Measurements from ENCODE around the gene ZNF76.

ZNF76 gene

DNA sequence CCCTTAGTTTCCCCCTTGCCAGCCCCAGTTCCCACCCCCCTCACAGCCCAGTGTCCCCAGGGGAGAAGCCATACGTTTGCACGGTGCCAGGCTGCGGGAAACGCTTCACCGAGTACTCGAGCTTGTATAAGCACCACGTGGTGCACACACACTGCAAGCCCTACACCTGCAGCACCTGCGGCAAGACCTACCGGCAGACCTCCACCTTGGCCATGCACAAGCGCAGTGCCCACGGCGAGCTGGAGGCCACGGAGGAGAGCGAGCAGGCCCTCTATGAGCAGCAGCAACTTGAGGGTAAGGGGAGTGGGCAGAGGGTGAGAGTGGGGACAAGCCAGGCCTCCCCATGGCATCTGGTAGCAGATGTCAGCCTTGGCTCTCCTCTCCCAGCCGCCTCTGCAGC is 33.0 kb downstream of the ZNF76 start:
- CTCF ChIA-PET: interaction anchor here (1.0 to 8.6 kb wide), 11 partner anchors 9 to 444 kb away, joined by 3 to 113 read pairs (median 7); partner anchors contain the start of genes FANCE and RPL10A
- no peaks in the 10 kb centered on the region for H3K27me3 Mint-ChIP-seq
- H3K9me3 Mint-ChIP-seq: no peaks in the 10 kb centered on the region
- H3K4me3 Mint-ChIP-seq: no peak overlapping the region
- H3K27ac Mint-ChIP-seq: no peak overlapping the region
- peaks cover 12% of the 10 kb centered on the region for H3K4me1 Mint-ChIP-seq
- DNase-seq: no peak
- H3K36me3 Mint-ChIP-seq: peaks cover 29% of the 10 kb centered on the region

DNA sequence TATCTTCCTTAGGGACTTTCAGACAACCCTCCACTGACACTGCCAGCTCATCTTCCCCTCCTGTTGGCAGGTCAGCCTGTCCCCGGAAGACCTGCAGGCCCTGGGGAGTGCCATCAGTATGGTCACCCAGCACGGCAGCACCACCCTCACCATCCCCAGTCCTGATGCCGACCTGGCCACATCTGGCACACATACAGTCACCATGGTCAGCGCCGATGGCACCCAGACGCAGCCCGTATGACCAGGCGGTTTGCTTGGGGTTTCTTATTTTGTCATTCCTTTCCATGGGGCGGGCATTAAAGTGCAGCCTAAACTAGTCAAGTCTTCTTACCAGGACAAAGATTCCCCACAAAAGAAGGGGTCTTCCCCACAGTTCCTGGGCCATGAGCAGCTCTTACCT is 34.1 kb downstream of the ZNF76 start:
- Mint-ChIP-seq H3K36me3 (peaks cover 25% of the 10 kb centered on the region), H3K9me3 (no peaks in the 10 kb centered on the region), H3K27me3 (no peaks in the 10 kb centered on the region), H3K4me3 (no peak overlapping the region), H3K4me1 (peaks cover 14% of the 10 kb centered on the region), H3K27ac (no peak overlapping the region)
- CTCF ChIA-PET: interaction anchor here (0.5 to 8.6 kb wide), 20 partner anchors 10 to 444 kb away, joined by 3 to 113 read pairs (median 4); partner anchors contain the start of genes FANCE, PPARD and RPL10A
- no peak for DNase-seq

DNA sequence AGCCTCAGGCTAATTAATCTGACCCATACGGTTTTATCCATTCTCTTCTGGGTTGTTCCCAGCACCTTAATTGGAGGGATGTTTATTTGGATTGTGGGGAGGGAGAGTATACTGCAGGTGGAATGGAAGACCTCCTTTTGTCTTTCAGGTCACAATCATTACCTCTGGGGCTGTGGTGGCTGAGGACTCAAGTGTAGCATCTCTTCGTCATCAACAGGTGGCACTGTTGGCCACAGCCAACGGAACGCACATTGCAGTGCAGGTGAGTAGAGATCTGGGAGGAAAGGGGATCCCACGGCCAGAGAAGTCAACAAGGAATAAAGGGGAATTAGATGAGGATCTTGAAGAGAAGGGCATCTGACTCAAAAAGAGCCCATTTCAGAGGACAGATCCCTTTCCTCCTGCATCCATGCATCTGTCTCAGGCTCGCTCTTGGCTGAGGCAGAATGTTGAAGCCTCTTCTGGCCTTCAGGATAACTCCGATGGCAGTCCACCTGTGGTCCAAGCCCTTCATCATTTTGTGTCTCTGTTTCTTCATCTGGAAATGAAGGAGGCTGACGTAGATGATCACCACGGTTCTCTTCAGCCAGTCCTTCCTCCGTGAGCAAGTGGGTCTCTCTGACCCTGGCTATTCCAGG is 34.9 kb downstream of the ZNF76 start:
- DNase-seq: peak; percentile 68

DNA sequence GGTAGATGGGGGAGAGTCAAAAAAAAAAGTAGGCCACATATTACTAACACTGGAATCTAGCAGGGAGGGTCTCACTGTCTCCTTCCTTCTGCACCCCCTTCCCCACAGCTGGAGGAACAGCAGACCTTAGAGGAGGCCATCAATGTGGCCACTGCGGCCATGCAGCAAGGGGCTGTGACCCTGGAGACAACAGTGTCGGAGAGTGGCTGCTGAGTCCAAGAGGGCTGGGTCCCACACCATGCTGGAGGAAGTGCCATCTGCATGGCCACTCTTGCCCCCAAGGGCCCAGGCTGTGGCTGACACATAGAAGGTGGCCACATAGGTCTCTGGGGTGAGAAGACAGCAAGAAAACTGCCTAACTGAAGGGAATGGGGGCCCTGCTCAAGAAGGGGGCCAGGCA is 35.5 kb downstream of the ZNF76 start:
- no peak for DNase-seq
- Mint-ChIP-seq H3K27ac (no peak overlapping the region), H3K4me1 (peaks cover 26% of the 10 kb centered on the region), H3K27me3 (no peaks in the 10 kb centered on the region), H3K9me3 (no peaks in the 10 kb centered on the region), H3K36me3 (peaks cover 36% of the 10 kb centered on the region), H3K4me3 (no peak overlapping the region)
- CTCF ChIA-PET: interaction anchor here (1.1 to 8.6 kb wide), 7 partner anchors 15 to 257 kb away, joined by 3 to 174 read pairs (median 57); partner anchors contain the start of genes FANCE, PPARD and RPL10A

More for the DNA sequence above, 34.9 kb downstream of the ZNF76 start:
- H3K27ac Mint-ChIP-seq: peak overlapping the region; percentile 19
- no peak overlapping the region for H3K4me3 Mint-ChIP-seq
- H3K9me3 Mint-ChIP-seq: no peaks in the 10 kb centered on the region
- peaks cover 20% of the 10 kb centered on the region for H3K4me1 Mint-ChIP-seq
- H3K36me3 Mint-ChIP-seq: peaks cover 31% of the 10 kb centered on the region
- CTCF ChIA-PET: interaction anchor here (0.6 to 8.6 kb wide), 20 partner anchors 11 to 443 kb away, joined by 3 to 174 read pairs (median 4); partner anchors contain the start of genes FANCE, PPARD and RPL10A
- no peaks in the 10 kb centered on the region for H3K27me3 Mint-ChIP-seq

DNA sequence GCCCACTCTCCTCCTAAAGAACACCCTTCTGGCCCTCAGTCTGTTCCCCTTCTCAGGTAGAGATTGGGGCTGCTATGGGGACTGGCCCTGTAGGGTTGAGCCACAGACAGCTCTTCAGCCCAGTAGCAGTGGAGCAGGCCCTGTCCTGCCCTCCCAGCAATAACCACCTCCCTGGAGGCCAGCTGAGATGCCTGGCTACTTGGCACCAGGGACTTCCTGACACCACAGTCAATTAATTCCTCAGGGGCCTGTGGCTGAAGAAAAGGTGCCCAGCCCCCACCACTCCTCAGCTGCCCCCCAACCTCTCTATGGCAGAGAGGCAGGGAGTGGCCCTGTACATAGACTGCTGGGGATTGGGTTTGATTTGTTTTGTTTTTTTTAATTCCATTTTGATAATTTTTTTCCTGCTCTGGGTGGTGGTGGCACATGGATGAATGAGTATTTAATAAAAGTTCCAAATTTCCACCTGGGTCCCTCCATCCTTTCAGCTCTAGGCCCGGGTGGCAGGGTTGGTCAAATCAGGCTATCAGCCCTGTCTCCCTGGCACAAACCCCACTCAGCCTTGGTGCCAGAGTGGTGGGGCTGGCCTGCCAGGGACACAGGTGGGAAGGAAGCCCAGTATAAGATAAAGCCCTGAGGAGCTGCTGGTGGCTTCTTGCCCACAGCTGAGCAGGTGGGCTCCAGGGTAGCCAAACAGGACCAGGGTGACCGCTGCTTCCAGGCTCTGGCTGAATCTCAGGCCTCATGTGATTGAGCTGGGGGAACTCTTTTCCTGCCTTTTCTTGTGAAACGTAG is 36.2 kb downstream of the ZNF76 start:
- Mint-ChIP-seq H3K36me3 (peaks cover 43% of the 10 kb centered on the region), H3K4me3 (no peak overlapping the region), H3K4me1 (peaks cover 33% of the 10 kb centered on the region), H3K27ac (no peak overlapping the region), H3K9me3 (no peaks in the 10 kb centered on the region), H3K27me3 (no peaks in the 10 kb centered on the region)
- CTCF ChIA-PET: interaction anchor here (0.6 to 8.6 kb wide), 17 partner anchors 9 to 737 kb away, joined by 3 to 174 read pairs (median 6); partner anchors contain the start of genes FANCE, PPARD and RPL10A
- DNase-seq: no peak

DNA sequence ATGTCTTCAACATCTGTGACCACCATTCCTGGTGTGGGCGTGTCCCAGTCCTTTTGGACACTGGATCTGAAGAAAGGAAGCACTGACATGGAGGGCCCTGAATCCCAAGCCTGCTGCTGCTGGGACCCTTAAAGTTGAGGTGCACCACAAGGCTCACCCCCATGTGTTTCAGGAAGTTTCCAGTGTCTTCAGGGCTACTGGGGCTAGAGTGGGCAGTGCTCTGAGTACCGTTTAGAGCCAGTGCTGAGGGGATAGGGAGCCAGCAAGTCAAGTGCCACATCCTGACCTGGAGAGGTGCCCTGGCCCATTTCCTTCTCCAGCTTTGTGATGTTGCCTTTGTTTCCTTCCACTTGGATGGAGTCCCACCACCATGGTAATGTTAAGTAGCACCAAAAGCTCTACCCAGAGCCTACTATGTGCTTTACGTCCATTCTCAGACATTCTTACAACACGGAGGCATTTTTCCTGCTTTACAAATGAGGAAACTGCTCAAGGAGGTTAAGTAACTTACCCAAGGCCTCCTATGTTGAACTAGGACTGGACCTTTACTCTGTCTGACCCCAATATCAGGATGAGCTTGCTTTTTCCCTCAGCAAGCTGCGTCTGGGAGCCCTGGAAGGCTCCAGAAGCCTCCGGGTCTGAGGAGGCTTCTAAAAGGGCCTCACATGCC is 37.5 kb downstream of the ZNF76 start:
- peak overlapping the region; percentile 88 for H3K4me3 Mint-ChIP-seq
- H3K27ac Mint-ChIP-seq: peak overlapping the region; percentile 88
- no peaks in the 10 kb centered on the region for H3K27me3 Mint-ChIP-seq
- H3K9me3 Mint-ChIP-seq: no peaks in the 10 kb centered on the region
- no peak for DNase-seq
- peaks cover 46% of the 10 kb centered on the region for H3K4me1 Mint-ChIP-seq
- CTCF ChIA-PET: interaction anchor here (0.6 to 8.6 kb wide), 22 partner anchors 9 to 439 kb away, joined by 3 to 174 read pairs (median 4); partner anchors contain the start of genes FANCE, PPARD and RPL10A
- H3K36me3 Mint-ChIP-seq: peaks cover 38% of the 10 kb centered on the region

DNA sequence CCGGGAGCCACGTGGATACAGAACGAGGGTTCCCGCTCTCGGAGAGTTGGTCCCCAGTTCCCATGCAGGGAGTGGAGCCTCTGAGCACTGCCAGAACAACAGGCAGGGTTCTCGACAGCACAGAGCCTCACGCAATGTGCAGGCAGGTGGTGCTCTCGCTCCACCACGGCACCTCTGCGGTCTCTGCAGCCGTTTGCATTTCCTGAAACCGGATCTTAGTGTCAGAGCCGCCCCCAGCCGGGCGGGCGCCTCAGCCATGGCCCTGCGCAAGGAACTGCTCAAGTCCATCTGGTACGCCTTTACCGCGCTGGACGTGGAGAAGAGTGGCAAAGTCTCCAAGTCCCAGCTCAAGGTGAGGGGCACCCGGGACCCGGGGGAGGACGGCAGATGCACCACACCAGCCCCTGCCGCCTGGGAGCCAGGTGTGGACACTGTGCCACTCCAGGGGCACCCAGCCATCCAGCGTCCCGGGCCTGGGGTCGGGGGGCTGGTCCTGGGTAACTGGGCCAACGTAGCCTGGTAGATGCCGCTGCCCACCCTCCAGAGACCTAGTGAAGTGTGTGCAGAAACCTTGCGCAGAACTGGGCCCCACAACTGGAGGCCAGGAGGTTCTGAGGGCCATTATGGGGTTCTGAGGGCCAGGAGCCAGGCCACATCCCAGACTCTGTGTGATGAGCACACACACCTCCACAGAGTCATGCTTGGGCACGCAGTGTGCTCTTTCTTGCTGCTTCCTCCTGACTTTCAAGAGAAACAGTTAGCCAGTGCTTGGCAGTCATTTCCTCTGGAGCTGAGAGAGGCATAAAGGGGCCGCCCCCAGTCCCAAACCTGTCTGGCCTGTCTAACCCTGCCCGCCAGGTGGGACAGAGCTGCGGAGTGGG is 38.3 kb downstream of the ZNF76 start, which contains the start of gene DEF6:
Gene DEF6 (plus strand): TSS at position 218 of the 881 bp plus-strand sequence. CDS start 39 bp downstream, at position 257.
- peak; percentile 94 for DNase-seq
- peaks cover 44% of the 10 kb centered on the region for H3K36me3 Mint-ChIP-seq
- H3K9me3 Mint-ChIP-seq: no peaks in the 10 kb centered on the region
- H3K4me3 Mint-ChIP-seq: peak within 1 kb of the TSS; percentile 88
- CTCF ChIA-PET: interaction anchor here (0.6 to 8.6 kb wide), 20 partner anchors 9 to 438 kb away, joined by 3 to 174 read pairs (median 4); partner anchors contain the start of genes FANCE, PPARD and RPL10A
- H3K4me1 Mint-ChIP-seq: peaks cover 54% of the 10 kb centered on the region
- H3K27me3 Mint-ChIP-seq: no peaks in the 10 kb centered on the region
- H3K27ac Mint-ChIP-seq: peak within 1 kb of the TSS; percentile 97

DNA sequence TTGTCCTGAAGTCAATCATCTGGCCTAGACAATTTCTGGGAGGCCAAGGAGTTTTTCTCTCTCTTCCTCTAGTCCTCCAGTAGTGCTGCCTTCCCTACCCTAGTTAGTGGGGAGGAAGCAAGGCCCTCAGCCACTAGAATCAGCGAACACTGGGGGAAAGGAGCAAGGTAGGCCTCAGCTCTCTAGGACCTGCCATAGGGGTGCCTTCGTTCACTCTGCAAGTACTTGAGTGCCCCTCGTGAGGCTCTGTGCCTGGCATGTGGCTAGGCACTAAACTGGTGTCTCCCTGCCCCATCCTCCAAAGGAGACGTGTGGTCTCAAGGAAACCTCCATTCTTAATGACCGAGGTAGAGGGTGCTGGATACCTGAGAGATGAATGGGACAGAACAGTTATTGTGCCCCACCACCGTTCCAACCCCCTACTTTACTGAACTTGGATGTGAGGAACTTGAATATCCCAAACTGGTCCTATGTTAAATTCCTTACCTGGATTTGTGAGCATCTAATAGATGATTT is 39.1 kb downstream of the ZNF76 start:
- no peaks in the 10 kb centered on the region for H3K27me3 Mint-ChIP-seq
- peaks cover 62% of the 10 kb centered on the region for H3K4me1 Mint-ChIP-seq
- H3K36me3 Mint-ChIP-seq: peaks cover 52% of the 10 kb centered on the region
- CTCF ChIA-PET: interaction anchor here (0.7 to 8.6 kb wide), 6 partner anchors 11 to 168 kb away, joined by 3 to 174 read pairs (median 59); partner anchors contain the start of genes FANCE, PPARD and RPL10A
- peak overlapping the region; percentile 97 for H3K27ac Mint-ChIP-seq
- peak overlapping the region; percentile 88 for H3K4me3 Mint-ChIP-seq
- H3K9me3 Mint-ChIP-seq: no peaks in the 10 kb centered on the region
- DNase-seq: peak; percentile 40

DNA sequence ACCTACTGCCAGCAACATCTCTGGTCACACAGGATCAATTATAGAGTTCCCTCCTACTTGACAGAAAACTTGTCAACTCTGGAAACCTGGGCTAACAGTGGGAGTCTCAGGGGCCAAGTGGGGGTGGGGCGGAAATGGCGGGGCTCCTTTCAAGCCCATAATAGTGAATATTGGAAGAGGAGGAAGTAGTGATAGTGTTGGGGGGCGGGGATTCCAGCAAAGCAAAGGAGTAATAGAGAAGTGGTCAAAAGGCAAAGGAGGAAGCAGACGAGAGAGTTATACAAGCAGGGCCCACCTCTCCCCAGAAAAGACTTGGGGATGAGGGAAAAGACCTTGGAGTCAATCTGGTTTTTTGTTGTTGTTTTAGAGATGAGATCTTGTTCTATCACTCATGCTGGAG is 40.1 kb downstream of the ZNF76 start:
- CTCF ChIA-PET: interaction anchor here (7.2 to 8.6 kb wide), 4 partner anchors 10 to 167 kb away, joined by 57 to 174 read pairs (median 87); partner anchors contain the start of genes FANCE and RPL10A
- Mint-ChIP-seq H3K4me1 (peaks cover 69% of the 10 kb centered on the region), H3K27me3 (no peaks in the 10 kb centered on the region), H3K36me3 (peaks cover 57% of the 10 kb centered on the region), H3K27ac (peak overlapping the region; percentile 97), H3K4me3 (peak overlapping the region; percentile 88), H3K9me3 (no peaks in the 10 kb centered on the region)
- DNase-seq: peak; percentile 62

DNA sequence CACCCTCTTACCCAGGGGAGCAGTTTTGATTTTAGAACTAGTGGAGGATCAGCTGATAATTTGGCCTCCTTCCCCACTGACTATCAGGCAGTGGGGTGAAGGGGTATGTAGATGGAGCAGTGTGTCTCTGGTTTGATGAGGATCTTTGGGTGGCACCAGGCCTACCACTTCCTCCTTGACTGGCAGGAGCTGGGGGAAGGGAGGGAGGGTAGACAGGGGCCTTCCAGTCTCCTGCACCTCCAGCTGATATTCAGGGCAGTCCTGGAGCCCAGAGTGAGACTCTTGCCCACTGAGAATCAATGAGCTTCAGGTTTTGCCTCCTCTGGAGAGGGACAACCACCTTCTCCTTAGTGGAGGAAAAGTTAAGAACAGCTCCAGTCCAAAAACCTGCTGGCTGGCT is 41.3 kb downstream of the ZNF76 start:
- Mint-ChIP-seq H3K4me1 (peaks cover 76% of the 10 kb centered on the region), H3K27ac (peak overlapping the region; percentile 97), H3K27me3 (no peaks in the 10 kb centered on the region), H3K9me3 (no peaks in the 10 kb centered on the region), H3K4me3 (peak overlapping the region; percentile 88), H3K36me3 (peaks cover 55% of the 10 kb centered on the region)
- CTCF ChIA-PET: interaction anchor here (1.1 to 7.5 kb wide), 5 partner anchors 9 to 166 kb away, joined by 3 to 174 read pairs (median 57); partner anchors contain the start of gene RPL10A
- DNase-seq: peak; percentile 60

DNA sequence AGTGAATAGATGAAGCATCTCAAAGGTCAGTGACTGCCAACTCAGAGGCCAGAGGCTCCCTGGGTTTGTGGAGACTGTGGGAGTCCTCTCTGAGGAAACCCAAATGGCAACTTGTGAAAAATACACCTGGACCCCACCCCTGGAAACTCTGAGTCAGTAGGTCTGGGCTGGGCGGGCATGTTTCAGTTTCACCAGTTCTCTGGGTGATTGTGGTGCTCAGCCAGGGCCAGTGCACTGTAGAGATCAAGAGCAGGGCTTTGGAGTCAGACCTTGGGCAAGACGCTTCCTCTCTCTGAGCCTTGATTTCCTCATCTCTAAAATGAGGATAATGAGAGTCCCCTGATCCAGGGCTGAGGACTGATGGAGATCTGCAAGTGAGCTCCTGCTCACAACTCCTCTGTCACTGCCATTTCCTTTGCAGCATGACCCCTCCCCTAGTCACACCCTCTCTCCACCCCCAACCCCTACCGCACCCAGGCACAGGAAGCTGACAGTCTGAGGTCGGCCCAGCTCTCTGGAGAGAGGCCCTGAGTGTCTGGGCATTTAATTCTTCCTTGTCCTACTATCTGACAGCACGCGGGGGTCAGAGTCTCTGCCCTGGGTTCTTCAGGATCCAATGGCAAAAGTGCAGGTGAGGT is 43.2 kb downstream of the ZNF76 start:
- Mint-ChIP-seq H3K9me3 (no peaks in the 10 kb centered on the region), H3K27me3 (no peaks in the 10 kb centered on the region), H3K27ac (peak overlapping the region; percentile 97), H3K4me1 (peaks cover 81% of the 10 kb centered on the region), H3K4me3 (peak overlapping the region; percentile 88), H3K36me3 (peaks cover 65% of the 10 kb centered on the region)
- DNase-seq: peak; percentile 93
- CTCF ChIA-PET: interaction anchor here (0.7 to 1.3 kb wide), 4 partner anchors 20 to 147 kb away, joined by 3 to 7 read pairs (median 4); no protein-coding TSS in a partner anchor

DNA sequence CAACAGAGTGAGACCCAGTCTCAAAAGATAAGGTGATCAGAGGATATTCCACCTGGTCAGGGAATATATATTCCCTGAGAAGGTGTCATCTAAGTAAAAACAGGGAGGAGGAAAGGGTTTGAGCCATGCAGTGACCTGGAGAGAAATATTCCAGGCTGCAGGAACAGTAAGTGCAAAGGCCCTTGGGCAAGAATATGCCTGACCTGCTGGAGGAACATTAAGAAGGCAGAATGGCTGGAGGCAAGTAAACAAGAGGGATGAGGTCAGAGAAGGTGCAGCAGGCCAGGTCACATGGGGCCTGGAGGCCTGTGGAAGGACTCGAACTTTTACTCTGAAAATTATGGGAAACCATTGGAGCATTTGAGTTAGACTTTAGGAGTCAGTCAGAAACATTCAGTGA is 44.8 kb downstream of the ZNF76 start:
- CTCF ChIA-PET: interaction anchor here (1.6 to 1.7 kb wide), 2 partner anchors 18 to 24 kb away, joined by 5 to 7 read pairs; no protein-coding TSS in a partner anchor
- Mint-ChIP-seq H3K9me3 (no peaks in the 10 kb centered on the region), H3K36me3 (peaks cover 69% of the 10 kb centered on the region), H3K4me3 (peak overlapping the region; percentile 88), H3K4me1 (peaks cover 88% of the 10 kb centered on the region), H3K27me3 (no peaks in the 10 kb centered on the region), H3K27ac (peak overlapping the region; percentile 97)
- DNase-seq: no peak
